HG02623 (cell line): ENCODE results near the gene EPHA7.

Source experiments
- ATAC-seq: cut with Tn5 transposase; IDR thresholded peaks from one replicate; pipeline ENCODE4 v1.9.1; 2021; ENCODE audit warnings: moderate library complexity; ENCODE audit not compliant: unreplicated experiment

Gene EPHA7

DNA sequence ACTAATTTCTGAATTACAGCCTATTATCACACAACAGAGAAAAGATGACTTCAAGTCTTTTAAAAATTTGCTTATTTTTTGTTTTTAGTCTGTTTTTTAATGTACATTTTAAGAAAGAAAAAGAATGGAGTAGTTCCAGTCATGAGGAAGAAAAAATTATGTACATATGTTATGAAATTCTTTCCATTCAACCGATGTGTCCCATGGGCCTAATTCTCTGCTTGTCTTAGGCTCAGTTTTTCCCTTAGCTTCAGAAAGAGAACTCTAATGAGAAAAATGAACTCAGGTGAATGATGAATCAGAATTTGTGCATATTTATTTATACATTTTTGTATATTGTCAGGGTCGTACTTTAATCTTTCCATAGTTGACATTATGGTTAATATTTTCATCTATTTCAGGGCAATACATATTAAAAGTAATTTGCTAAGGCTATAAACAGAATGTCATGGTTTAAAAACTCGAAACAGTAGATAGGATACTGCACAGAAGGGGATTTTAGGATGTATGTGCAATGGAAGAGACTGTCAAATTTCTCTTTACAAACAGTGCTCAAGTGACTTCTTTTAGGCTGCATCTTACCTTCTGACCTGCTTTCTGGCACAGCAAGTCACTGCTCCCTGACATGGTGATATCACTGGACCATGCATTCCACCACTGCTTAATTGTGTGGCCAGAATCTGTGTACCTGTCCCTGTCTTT lies 153.1 kb downstream of the EPHA7 start:
- ATAC-seq: no peak

DNA sequence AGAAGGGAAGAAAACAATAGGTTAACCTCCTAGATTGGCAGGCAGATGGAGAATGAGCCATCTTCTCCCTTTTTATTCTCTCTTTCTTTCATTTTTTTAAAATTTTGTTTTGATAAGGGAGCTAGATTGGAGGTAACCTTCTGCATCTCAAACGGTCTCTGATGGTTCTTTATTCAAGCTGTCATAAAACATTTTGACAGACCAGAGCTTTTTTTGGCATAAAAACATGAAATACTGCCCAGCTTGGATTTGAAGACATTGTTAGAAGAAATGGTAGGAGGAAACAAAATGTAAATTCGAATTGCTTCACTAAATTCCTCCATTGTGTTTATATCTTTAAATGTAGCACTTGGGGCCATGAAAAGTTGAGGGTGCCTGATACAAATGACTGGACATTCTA lies 158.5 kb downstream of the EPHA7 start:
- no peak for ATAC-seq

DNA sequence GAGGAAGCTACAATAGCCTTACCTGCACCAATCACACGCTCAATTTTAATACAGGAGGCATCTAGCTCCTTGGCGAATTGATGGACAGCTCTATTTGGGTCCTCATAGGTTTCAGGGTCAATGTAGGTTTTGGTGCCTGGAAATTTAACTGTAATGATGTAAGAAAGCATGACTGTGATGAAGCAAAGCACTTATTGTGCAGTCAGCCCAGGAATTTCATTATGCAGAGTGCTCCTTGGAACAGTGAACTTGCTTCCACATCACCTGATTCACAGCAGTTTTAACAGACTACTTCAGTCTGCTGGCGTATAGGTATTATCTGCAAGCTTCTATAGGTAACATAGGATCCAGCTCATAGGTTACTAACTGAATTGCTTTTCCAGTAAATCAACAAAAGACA lies 160.0 kb downstream of the EPHA7 start:
- ATAC-seq: no peak

DNA sequence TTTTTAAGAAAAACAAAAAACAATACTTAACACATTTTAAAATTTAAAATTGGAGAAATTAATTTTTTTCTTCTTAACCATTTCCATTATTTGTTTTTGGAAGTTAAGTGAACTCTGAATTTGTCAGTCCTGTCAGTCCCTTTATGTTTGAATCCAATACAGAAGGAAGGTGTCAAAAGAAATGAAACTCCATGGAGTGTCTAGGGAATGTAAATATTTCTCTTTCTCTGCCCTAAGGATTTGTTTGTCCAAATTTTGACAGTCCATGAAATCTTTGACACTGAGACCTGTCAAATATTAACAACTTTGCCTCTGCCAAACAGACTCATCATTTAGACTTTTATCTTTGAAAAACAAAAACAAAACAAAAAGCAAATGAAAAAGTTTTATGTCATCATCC lies 166.4 kb downstream of the EPHA7 start:
- no peak for ATAC-seq

GRCh38 chr6:93248631-93249030 lies 170.7 kb downstream of the EPHA7 start:
- ATAC-seq: no peak

DNA sequence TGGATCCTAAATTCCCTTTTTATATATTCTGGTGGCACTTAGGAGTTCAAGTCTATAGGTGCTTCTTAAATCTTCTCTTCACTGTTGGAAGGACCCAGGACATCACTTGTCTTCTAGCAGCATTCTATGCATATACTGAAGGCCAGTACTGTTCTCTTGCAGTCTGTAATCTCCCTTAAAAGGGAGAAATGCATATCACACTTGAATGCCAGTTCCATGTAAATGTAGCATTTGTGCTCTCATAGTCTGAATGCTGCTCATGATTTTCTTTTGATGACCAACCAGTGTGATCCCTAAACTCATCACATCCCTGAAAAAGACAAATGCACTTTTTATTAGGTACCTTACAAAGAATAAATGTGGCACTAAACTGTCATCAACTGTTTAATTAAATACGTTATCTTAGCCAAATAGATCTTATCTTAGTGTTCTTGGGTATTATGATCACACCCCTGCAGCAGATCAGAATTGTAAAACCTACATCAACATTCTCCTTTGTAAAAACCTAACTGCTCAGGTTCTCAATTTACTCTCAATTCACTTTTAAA lies 176.1 kb downstream of the EPHA7 start:
- ATAC-seq: no peak

DNA sequence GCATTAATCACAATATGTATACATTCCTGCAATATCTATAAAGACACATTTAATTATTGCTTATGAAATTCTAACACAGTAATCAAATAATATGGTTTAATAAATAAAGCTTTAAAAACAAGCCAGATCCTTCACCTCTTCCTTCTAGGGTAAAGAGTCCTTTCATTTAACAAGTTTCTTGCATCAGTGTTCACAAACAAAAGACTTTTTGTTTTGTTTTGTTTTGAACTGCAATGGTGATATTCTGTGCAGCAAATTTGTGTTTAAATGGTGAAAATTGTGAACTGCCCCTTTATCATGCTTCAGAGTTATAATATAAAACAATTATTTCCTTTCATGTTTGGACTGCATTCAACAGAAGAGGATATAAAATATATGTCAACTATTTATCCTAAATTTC lies 177.3 kb downstream of the EPHA7 start:
- ATAC-seq: no peak

DNA sequence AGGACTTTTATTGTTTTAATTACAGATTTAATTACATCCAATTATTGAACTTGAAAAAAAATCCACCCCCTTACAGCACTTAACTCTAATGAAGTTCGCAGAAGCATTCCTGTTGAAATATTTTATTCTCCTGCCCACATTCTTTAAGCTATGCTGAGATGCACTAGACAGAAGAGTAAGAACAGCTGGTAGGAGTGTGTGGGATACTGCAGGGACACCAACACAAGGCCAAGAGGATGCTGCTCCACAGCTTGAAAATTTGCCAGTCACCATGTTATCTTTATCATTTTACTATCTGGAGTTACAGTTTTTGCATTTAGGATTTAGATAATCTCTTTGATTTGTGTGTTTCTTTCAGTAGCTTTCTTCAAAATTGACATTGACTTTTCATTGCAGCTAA lies 180.7 kb downstream of the EPHA7 start:
- no peak for ATAC-seq

DNA sequence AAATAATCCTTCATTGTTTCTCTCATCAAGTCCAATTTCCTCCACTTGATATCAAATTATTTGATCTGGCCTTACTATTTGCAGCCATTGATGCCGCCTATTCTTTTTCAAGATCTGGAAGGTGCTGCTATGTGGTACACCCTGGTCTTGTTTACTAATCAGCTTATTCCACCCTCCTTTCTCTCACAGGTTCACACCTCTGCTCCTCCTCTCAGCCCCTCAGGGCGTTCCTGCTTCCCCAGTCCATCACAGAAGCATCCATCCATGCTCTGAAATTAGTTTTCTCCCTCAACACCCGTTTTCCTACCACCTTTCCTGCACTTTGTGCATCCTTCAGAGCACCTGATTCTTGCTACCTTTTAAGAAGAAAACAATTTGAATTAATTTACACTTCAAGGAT lies 183.6 kb downstream of the EPHA7 start:
- no peak for ATAC-seq

DNA sequence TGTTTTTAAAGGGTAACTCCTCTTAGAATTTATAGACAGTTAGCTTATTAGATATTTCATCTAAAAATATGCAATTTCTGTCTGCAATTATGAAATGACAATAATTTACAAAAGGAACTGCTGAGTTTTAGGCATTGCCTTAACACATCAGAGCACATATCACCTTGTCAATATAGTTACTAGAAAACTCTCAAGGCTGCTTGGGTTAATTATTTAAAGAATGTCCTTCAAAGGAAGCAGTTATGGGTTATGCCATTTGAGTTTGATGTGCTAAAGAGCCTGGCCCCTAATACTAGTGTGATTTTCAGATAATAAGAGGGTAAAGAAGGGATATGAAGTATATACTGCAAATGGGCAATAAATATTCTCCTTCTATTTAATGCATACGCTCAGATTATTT lies 192.5 kb downstream of the EPHA7 start:
- ATAC-seq: no peak

GRCh38 chr6:93222071-93222851 lies 197.1 kb downstream of the EPHA7 start:
- ATAC-seq: no peak

GRCh38 chr6:93219447-93219846 lies 199.9 kb downstream of the EPHA7 start:
- ATAC-seq: no peak

DNA sequence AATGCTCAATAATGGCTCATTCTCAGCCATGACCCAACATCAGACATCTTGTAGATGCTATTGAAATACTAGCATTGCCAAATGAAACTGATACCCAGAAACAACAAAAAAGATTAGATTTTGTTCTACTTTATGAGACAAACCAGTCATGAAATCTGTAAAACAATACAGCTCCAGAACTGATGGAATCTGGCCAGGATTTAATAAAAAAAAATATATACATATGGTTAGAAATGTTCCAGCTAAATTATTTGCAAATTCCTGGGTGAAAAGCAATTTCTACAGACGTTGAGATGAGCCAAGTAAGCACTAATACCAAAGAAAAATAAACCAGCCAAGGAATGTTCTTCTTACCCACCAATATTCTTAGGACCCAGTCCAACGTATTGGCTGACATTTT lies 201.3 kb downstream of the EPHA7 start:
- ATAC-seq: no peak

GRCh38 chr6:93213028-93213427 lies 206.3 kb downstream of the EPHA7 start:
- ATAC-seq: no peak

GRCh38 chr6:93210908-93211307 lies 208.5 kb downstream of the EPHA7 start:
- no peak for ATAC-seq

DNA sequence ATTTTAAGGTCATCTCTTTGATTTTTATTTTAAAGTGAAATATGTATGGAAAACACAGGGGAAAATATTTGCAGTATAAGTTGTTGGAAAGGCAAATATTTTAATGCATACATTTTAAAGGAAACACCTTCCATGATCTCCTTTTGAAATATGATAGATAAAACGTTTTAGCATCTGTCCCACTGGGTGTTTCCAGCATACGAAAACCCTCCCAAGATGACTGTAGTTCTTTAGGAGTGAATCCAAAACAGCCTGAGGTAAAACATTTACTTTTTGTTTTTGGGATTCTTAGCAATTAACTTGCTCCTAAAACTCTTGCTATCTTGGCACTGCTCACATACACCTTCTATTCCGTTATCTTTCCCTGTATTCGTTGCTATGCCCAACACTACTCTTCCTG lies 210.0 kb downstream of the EPHA7 start:
- ATAC-seq: no peak

DNA sequence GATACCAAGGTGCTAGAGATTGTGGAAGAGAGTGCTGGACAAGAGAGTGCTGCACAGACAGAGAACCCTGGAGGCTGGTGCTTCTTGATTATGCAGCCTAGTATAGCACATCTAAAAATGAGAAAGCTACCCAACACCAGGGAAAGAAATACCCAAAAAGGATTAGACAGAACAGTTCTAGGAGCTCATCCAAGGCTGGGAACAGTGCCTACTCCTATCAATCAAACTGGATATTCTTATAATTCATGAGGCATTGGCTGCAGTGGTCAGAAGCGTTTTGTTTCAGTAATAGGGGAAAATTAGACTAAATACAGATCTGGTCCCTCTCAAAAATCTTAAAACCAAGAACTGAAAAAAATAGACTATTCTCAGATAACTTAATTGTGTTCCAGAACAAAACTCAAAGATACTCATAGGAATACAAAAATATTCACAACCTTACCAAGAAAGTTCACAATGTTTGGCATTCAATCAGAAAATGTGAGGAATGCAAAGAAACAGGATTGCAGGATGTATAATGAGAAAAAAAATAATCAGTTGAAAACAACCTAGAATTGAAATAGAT lies 222.9 kb downstream of the EPHA7 start:
- ATAC-seq: no peak

DNA sequence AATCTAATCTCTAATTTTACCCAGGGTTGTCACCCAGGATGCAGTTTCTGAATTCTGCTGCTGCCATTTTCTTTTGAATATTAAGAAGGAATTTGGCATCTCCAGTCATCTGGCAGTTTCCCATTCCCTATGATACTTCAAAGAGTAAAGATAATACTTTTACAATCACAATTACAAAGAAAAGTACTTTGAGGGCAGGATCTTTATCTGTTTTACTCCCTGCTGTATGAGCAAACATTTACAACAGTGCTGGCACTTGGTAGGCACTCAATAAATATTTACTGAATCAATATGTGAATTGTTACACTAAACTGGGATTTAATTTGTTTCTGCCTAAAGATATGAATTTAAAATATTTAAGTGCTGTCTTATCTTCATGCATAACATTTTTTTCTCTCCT lies 224.9 kb downstream of the EPHA7 start:
- ATAC-seq: no peak

DNA sequence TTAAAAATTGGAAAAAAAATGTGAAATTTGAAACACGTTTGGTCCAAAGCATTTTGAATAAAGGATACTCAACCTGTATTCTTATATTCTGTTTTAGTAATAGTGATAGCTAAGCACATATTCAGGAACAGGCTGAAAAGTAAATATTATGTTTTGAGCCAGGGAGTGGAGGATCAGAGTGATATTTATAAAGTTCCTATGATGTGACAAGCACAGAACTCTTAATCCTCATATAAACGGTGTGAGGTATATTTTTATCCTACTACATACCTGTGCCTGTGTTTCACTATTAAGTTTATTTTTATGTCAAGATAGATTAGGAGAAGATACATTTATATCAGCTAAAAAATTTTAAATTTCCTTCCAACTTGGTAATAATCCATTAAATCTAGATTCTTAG lies 225.5 kb downstream of the EPHA7 start:
- ATAC-seq: no peak
